Stomach (tissue), 4 donors: ENCODE measurements around the gene STRIP2.

Experiments used
- CTCF ChIP-seq, 7 experiments: fragments of 450-650 bp in 4 of 7; fragments of 200-600 bp in 3 of 7; sonication (generic) in 3 of 7; IDR thresholded peaks; one replicate each; pipeline ENCODE4 v1.5.1; 2016 to 2019; ENCODE audit warnings: antibody characterized with exemption in 7 of 7, control low read depth in 2 of 7, mild to moderate bottlenecking in 1 of 7
- POLR2A ChIP-seq, 4 donors: fragments of 450-650 bp; IDR thresholded peaks; one replicate each; pipeline ENCODE4 v1.6.1; 2016; ENCODE audit warnings: antibody characterized with exemption in 4 of 4, control low read depth in 2 of 4, mild to moderate bottlenecking in 1 of 4, moderate library complexity in 1 of 4
- POLR2AphosphoS5 ChIP-seq, 3 donors: sonication (generic); formaldehyde crosslinking; IDR thresholded peaks; one replicate each; pipeline ENCODE4 v1.6.1; 2016; ENCODE audit warnings: antibody characterized with exemption in 3 of 3

- TF ChIP-seq CTCF (IDR thresholded peaks at IDR 0.05) (no peak), POLR2A (IDR thresholded peaks at IDR 0.05) (no peak), POLR2AphosphoS5 (IDR thresholded peaks at IDR 0.05) (no peak)
Observed at GRCh38 chr7:129501760-129502707, 67.8 kb downstream of the STRIP2 start, which contains the start of gene SMKR1.
